GM21737 (cell line): ENCODE data around the gene STK40.

ENCODE experiments used
- ATAC-seq: cut with Tn5 transposase; IDR thresholded peaks from one replicate; pipeline ENCODE4 v1.9.1; 2021; ENCODE audit warnings: mild to moderate bottlenecking, moderate library complexity; ENCODE audit not compliant: unreplicated experiment

The STK40 gene

DNA sequence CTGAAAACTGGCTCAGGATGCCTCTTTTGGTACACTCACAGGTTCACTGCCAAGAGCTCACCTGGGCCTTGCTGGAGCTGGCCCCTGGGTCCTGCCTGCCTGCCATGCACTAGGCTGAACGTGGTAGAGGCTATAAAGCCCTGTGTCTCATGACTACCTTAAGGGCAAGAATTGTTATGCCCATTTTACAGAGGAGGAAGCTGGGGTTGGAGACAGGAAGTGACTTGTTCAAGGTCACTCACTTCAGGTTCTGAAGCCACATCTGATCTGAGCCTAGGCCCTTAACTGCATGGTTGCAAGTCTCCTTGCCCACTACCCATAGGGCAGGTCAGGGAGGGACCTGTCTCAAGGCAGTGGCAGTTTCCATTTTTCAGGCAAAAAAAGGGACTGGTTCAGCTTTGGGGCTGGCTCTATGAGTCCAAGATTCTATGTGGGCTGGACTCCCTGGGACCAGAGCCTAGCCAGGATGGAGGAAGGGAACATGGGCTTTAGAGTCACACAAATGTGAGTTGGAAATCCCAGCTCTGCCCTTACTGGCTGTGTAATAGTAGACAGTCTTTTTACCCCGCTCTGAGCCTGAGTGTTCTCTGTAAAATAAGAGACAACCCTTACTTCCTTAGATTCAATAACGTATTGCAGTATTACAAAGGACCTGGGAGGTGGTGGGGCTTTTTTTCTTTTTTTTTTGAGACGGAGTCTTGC, 7.8 kb downstream of the STK40 start:
- ATAC-seq = no peak

DNA sequence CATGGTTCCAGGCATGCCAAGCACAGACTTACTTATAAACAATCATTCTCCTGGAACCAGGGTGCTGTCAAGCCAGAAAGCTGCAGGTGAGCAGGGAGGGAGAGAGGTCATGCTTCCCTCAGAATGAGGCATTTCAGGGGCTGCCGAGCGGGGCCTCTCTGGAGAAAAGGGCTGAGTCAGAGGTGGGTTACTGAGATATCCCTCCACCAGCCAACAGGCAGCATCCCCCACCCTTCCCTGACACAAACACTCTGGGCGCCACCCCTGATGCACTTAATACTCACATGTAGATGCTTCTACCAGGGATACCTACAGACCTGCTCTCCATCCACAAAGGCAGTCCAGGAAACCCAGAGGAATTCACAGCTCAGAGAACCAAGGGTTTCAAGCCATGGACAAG, 13.1 kb downstream of the STK40 start:
- no peak for ATAC-seq

- no peak for ATAC-seq
Measured at GRCh38 chr1:36369061-36369861, 16.5 kb downstream of the STK40 start.

GRCh38 chr1:36367798-36368197, 17.9 kb downstream of the STK40 start:
- ATAC-seq = no peak

DNA sequence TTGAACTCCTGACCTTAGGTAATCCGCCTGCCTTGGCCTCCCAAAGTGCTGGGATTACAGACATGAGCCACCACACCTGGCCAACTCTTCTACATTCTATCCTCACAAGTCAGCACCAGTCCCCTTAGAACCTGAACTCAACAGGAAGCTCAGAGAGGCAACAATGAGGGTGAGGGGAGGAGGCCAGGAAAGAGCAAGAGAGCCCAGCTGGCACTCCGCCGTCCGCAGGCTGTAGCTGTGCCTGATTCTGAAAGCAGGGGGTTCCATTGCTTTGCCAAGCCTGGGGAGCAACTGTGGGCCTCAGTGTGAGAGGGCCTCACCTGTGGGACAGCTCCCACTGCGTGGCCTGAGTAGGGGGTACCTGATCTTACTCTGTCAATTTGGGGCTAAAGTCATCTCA, 18.7 kb downstream of the STK40 start:
- no peak for ATAC-seq

GRCh38 chr1:36366091-36366661, 19.5 kb downstream of the STK40 start:
- ATAC-seq = no peak

GRCh38 chr1:36365381-36365780, 20.3 kb downstream of the STK40 start:
- ATAC-seq = no peak

DNA sequence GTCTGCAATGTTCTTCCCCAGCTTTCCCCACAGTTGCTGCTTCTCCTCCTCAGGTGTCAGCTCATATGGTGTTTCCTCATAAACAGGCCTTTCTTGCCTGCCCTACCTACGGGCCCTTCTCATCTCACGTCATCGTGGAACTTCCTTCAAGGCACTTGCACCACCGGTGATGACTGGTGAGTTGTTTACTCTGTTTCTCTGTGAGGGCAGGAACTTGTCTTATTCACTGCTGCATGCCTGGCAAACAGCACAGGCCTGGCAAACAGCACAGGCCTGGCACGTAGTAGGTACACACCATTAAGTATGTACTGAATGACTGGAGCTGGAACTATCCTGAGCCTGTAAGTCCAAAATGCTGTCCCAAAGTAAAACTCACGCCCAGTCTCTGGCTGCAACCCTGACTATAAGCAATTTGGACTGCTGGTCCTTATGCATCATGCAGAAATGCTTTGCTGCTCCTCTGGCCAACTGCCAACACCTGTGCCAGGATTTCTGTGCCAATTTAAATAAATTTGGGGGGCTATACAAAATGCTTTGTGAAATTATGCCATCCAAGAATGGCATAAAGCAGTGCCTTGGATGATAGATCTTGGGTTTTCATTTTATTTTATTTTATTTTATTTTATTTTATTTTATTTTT, 25.7 kb downstream of the STK40 start:
- ATAC-seq = no peak

DNA sequence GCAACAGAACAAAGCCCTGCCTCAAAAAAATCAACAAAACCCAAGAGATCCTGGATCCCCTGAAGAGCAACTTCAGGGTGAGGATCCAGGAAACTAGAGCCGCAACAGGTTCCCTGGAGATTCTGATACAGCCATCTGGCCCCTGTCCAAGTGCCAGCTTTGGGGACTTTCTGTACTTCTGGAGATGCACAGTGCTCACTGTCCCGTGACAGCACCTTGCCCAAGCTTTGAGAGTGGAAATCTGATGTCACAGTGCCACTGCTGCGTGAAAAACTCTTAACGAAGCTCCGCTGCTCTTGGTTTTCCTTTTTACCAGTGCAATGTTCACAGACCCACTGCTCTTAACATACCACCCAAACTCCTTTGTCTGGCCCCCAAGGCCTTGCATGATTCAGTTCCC, 26.3 kb downstream of the STK40 start:
- no peak for ATAC-seq

DNA sequence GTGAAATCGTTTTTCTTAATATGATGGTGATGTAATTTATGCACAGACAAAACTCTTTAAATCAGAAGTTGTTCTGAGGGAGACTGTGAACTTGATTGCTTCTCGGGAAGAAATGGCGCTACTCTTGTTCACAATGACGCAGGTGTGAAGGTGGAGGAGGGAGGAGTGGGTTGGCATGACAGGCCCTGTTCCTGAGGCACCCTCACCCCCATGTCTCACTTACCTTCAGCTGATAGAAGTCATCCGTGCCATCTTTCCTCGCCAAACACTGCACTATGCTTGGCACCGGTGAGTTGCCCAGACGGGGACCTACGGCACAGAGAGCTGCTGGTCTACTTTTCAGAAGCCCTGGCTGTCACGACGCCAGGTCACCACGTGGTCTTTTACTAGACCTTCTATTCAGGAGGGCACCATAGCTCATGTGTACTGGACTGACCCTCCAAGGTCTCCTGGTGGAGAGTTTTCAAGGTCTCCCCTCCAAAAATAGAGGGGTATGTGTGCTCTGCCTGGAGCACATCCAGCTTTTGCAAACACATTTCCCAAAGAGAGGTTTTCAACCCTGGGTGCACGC, 27.1 kb downstream of the STK40 start:
- no peak for ATAC-seq

- ATAC-seq = no peak
Measured at GRCh38 chr1:36355811-36356210, 29.9 kb downstream of the STK40 start.

DNA sequence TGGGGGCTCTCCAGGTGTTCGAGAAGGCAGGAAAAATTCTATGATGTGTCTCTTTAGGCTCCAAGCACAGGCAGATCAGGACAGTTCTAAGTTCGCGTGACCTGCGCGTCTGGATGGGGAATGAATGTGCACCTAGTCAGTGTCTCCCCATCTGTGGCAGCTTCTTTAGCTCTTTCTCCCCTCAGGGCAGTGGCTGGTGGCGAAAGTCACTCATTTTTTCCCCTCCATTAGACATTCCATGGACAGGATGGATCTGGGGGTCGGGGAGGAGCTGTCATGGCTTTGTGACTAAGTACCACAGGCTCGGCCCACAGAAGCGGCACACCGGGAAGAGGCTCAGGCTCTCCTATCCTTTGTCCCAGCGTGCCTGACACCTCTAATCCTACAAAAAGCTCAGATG, 31.2 kb downstream of the STK40 start:
- no peak for ATAC-seq

GRCh38 chr1:36352910-36353878, 32.5 kb downstream of the STK40 start:
- ATAC-seq = no peak

- no peak for ATAC-seq
Measured at GRCh38 chr1:36352125-36352909, 33.4 kb downstream of the STK40 start.

DNA sequence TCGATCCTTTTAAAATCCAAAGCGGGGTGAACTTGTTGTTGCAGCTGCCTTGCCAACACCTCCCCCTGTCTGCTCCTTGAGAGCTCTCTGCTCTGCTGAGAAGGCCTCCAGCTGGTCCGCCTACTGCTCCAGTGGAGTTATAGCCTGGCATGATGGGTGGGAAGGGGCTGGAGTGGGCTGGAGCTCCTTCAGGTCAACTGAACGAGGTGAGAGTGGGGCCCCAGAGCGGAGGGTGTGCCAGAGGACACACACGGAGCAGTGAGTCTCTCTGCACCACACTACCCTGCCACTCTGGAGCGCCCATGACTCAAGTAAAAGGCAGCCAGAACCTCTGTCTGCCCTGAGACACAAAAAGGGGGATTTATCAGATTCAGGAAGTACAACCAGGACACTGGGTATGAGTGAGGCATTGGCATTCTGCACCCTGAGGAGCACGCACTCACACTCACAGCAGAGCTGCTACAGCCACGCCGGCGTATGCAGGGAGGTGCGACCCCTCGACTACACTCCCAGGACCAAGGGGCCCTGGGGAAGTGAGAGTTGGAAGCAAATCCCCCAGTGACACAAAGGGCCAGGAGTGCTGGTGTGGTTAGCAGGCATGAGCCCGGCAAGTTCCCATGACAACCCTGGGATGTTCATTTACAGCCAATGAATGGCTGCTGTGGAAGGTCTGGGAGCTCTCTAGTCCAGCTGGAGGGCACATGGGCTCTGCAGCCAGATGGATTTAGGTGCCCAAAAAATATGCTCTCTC, 34.3 kb downstream of the STK40 start:
- no peak for ATAC-seq

DNA sequence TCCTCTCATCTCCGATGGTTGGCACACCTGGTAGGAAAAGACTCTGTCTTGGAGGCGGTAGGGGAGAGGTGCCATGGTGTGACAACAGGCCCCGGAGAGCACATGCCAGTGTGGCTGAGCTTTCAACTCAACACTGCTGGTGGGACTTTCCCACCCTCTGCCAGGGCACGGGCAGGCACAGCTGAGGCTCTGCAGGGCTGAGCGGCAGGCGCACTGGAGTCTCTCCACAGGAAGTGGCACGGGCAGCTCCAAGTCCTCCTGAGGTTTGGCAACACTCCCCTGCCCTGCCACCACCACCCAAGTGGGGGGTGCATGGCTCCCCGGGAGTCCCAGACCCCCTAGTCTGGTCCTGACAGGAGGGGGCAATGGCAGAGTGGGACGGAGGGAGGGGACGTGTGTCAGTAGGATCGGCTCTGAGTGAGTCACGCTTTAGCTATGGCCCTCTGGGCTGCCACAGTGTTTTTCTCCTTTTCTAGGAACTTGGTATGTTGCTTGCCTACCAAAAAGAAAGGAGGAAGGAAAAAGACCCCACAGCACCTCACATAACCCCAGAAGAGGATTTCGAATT, 35.0 kb downstream of the STK40 start:
- no peak for ATAC-seq

DNA sequence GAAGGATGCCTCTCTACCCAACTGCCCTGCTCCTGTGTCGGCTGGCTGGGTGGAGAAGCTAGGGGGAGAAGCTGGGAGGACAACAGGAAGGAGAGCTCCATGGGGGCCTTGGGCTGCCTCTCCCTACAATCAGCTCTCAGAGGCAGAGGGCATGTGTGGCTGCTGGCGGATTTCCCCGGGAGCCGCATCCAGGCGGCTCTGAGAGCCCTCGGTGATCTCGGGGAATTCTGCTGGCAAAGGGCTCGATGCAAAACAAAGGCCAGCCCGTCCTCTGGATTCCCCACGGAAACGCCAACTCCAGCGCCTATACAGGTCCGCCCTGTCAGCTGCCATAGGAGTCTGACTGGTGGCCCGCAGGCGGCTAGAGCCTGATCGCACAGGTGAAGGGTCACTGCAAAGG, 35.9 kb downstream of the STK40 start:
- no peak for ATAC-seq

DNA sequence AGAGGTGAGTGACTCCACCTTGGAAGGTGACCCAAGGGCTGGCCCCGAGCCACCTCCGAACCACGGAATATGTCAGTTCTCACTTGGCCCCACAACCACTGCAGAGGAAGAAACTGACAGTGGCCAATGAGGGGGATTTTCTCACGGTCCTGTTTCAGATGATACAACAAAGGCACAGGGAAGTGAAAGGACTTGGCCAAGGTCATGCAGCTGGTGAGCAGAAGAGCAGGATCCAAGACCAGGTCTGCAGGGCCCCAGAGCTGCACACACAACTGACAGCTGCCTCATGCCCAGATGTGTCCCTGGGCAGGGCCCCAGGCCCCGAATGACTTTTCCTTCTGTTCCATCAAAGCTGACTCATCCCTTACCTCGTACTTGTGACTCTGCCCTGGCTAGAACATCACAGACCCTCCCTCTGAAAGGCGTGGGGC, 36.5 kb downstream of the STK40 start:
- ATAC-seq = peak; percentile 63
